NCI-H146 (cell line): ENCODE measurements around the gene SELENOP.
"Not testable (repeated sequence)": the region's sequence is repeated elsewhere in the genome, so short reads cannot be mapped to it uniquely, and the experiment has no call there.

Source experiments
- DNase-seq: peaks from one replicate; lab custom pipeline; 2025; lab: John Stamatoyannopoulos, UW

SELENOP gene, protein sequence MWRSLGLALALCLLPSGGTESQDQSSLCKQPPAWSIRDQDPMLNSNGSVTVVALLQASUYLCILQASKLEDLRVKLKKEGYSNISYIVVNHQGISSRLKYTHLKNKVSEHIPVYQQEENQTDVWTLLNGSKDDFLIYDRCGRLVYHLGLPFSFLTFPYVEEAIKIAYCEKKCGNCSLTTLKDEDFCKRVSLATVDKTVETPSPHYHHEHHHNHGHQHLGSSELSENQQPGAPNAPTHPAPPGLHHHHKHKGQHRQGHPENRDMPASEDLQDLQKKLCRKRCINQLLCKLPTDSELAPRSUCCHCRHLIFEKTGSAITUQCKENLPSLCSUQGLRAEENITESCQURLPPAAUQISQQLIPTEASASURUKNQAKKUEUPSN

DNA sequence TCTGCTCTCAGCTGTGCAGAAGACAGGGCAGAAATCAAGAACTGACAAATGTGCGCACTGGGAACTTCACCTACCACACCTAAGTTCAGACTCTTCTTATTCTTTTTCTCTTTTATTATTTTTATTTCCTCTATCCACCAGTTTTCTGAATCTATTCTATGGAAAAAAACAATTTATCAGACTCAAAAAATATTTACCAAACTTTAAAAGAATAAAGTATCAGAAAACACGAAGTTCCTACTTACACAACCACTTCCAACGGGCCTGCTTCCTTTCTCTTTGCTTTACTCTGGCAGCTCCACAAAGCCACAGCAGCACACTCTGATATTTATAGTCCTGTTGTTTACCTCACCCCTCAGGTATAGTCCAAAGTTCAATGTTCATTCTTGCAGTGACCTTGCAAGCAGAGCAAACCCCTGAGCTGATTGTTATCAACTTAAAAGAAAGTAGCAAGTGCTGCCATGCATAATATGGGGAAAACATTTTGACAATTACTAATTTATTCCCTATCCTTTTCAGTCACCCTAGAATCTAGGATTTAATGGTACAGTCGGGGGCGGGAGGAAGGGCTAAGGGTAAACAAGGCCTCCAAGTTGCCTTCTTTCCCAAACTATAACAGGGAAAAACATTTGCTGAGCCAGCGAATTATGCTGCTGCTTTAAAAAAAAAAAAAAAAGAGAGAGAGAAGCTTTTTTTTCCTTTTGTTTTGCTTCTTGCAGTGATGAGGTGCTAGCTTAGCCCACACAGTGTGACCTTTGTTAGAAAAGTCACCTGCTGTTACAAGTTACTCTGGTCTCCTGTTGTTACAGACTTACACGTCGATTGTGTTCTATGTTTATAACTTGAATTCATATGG lies at the start of gene SELENOP:
TSS of gene SELENOP (minus strand) at position 302 of the 856 bp plus-strand sequence. CDS start 3,539 bp downstream, outside the sequence.
- peak; percentile 28 for DNase-seq

DNA sequence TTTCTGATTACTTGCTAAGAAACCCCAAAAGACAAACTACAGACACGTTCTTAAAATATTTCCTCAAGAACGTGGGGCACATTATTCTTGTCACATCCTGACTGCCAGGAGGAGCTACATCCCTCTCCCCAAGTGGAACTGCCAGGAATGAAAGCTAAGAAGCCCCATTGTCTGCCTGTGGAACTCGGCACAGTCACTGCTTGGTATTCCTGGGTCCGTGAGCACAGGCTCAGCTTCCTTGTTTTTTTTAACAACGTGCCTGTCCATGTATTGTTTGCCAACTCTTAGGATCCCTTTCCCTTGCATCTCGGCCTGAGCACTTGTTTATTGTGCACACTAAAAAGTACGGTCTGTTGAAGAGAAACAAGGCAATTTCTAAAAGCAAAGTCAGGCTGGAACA lies 47.0 kb upstream of the SELENOP start:
- no peak for DNase-seq

DNA sequence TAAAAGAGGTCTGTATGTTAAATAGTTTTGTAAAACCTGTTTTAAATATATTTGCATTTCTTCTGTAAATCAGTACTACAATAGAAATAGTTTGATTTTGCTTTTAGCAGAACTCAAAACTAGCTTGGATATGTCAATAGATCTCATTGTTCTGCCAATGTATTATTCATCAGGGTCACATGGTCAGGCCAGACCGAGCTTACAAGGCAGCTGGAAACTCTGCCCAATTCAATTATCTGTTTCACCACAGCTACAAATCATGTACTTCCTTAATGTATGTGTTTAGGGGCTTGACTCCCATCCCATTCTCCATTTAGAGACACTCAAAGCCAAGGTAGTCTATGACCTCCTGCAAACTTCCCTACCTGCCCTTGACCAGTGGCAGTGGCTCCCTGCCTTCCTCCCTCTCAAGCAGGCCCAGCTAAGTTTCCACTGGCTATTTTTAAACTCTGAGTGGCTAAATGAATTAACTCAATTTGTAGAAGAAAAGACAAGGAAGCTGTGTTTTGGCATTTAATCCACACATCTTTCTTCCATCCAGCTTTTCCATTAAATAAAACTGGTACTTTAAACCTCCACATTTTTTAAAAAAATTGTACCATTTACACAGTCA lies 46.4 kb upstream of the SELENOP start:
- no peak for DNase-seq

DNA sequence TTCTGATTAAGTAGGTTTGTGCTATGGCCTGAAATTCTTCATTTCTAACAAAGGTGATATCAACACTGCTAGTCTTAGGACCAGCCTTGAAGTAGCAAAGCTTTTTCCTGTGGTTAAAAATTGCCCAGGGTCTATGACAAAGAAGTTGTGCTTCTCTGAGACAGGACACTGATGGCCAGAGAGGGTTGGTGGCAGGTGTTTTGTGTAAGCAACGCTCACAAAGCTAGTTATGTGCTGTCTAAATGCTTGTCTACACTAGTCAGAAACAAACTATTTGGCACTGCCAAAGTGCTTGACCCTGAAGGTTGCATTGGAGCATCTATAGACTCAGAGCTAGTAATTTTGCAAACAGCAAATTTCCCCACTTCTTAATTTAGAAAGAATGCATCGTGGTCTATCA lies 44.1 kb upstream of the SELENOP start:
- DNase-seq, result no peak

DNA sequence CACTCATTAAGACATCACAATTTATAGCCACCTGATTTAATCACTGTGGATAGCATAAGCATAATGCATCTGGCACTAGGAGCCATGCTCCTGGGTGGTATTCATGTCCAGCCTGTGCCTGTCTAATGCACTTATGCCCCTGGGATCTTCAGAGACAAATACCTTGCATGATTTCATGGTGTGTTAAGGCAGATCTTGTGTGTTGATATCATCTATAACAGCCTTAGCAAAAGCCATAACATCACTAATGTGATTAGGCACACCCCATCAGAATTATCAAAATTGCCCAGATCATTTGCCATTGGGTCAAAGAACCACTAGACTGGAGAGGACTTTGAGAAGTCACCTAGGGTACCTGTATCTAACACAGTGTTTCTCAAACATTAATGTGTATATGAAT lies 43.7 kb upstream of the SELENOP start:
- no peak for DNase-seq

DNA sequence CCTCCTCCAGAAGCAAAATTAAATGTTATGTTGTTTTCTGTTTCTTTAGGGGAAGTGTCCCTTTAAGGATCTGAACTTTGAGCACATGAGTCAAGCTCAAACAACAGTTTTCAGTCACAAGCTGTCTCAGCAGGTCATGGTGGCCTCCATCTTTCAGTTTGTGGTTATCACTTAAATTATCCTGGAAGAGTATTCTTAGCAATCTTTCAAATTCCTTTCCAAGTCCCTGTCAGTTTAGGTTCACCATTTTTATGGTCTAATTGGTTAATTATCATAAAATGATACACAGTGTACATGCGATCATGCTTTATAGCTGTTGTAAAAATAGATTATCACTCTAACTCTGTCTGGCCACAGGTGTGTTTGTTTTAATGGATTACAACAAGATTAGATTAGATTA lies 43.1 kb upstream of the SELENOP start:
- DNase-seq, result no peak

DNA sequence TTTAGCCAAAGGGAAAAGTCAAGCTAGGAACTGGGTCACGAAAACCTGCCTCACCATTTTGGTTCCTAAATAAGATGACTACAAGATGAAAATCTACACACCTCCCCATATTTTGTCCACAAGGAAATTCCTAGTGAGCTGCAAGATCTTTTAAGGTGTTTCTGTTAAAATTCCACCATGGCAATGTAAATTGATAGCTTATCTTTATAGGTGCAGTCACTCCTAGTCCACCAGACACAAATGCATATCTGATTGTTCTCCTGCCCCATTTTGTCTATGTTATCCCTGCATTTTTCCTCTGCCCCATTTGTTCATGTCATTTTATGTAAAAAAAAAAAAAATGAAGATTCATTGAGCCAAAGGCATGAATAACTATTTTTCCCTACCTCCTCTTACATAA lies 41.1 kb upstream of the SELENOP start:
- no peak for DNase-seq

DNA sequence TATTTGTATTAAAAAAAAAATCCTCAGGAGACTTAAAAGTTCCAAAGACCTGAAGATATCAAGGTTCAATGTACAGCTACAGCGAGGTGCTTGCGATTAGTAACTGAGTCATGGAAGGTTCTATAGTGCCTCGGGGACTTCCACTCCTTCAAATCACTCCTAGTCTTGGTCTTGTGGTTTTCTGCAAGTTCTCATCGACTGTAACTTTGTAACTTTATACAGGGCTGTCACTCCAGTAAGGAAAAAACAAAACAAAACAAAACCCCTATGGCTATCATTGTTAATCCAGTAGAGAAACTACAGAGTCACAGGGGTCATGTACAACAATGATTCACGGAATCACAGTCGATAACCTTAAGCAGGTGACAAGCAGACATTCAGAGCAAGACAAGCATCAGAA lies 39.8 kb upstream of the SELENOP start:
- DNase-seq, result no peak

DNA sequence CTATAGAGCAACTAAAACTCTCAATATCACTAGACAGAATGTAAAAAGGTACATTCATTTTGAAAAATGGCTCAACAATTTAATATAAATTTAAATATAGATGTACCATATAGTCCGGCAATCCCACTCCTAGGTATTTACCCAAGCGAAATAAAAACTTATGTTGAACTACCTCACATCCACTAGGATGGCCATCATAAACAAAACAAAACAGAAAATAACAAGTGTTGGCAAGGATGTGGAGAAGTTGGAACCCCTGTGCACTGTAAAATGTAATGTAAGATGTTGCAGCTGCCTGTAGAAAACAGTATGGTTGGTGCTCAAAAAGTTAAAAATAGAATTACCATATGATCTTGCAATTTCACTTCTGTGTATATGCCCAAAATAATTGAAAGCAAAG lies 36.9 kb upstream of the SELENOP start:
- DNase-seq, result no peak

DNA sequence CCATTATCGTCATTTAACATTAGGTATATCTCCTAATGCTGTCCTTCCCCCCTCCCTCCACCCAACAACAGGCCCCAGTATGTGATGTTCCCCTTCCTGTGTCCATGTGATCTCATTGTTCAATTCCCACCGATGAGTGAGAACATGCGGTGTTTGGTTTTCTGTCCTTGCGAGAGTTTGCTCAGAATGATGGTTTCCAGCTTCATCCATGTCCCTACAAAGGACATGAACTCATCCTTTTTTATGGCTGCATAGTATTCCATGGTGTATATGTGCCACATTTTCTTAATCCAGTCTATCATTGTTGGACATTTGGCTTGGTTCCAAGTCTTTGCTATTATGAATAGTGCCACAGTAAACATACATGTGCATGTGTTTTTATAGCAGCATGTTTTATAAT lies 32.7 kb upstream of the SELENOP start:
- not testable (repeated sequence) for DNase-seq

DNA sequence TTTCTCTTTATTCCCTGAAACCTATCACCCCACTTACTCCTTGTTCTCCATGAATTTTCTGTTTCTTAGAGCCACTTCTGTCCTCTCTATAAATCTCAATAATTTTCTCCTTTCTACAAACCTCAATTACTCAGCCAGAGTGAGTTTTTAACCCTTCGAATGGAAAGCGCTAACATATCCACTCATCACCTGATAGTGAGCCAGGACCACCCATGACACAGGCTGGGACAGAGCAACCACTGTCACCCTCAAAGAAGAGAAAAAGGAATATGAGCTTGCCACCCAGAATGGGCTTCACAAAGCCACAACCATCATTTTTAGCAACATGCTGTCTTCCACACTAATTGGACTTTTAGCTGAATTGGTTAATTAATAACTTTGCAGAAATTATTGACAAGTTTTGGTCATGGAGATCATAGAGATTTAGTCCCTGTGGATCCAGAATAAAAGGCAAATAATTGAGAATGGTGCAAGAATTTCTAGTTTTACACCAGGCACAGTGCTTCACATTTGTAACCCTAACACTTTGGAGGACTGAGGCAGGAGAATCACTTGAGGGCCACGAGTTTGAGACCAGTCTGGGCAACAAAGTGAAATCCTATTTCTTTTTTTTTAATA lies 32.1 kb upstream of the SELENOP start:
- no peak for DNase-seq

DNA sequence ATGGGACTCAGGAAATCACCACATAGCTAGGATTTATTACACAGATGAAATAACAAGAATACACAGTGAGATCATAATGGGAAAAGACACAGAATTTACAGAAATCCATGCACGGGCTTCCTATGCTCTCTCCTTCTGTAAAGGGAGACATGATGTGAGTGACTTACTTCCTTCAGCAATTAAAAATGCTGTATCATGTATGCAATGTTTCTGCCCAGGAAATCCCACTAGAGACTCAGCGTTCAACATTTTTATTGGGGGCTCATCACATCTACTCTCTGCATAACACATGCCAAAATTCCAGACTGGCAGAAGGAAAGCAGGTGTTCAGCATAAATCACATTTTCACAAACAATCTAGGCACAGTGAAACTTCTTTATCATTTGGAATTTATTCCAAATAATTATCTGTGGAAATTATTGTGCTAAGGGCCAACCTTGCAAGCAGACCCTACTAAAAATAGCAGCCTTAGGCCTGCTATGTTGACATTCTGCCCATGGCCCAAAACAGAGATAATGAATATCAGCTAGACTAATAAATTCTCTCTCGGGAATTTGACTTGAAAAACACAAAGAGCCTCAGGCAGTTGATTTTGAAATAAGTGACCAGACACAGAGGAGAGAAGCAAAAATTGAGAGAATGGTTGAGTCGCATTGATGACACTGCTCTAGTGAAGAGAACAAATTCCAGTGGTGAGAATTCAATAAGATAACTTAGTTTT lies 31.4 kb upstream of the SELENOP start:
- no peak for DNase-seq

DNA sequence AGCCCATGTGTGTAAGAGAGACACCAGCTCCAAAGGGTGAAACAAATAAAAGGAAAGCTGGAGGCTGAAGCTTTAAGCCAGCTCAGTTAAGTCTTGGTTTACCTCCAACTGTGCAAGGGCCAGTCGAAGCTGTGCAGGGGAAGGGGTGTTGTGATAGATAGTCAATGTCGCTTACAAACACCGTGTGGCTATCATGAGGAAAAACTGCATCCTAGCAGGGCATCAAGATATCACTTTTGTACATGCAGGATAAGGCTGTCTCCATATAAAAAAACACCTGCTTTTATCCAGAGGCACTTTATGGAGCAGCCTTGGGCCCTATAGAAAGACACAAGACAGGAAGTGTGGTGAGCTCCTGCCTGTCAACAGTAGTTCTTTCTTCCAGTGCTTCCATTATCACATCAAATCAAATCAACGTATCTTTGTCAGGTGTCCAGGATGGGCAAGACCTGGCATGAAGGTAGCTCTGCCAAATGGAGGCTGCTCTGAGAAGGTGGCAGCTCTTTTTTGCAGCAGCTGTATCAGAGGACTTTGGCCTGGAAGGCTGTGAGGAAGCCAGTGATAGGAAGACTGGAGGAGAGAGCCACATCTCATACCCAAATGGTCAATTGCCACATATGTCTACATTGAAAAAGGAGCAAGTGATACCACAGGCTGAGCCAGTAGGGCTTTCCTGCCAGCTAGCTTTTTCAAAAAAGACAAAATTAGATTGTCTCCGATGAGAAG lies 29.3 kb upstream of the SELENOP start:
- DNase-seq, result no peak

DNA sequence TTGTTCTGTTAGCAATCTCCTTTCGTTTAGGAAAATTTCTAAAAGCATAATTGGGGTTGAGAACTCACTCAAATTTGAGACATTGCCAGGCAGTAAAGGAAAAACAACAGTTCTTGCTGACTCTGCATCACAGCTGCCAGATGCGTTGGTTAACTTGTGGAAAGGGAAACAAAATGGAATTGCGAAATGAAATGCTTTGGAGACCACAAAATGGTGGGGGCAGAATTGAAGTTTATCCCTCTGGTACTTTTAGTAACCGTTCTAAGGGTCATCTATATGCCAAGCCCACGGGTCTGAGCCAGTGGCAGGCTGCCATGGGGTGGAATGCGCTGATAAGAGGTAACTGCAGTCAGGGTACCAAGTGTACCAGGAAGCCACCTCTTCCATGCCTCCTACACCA lies 28.6 kb upstream of the SELENOP start:
- DNase-seq, result no peak

DNA sequence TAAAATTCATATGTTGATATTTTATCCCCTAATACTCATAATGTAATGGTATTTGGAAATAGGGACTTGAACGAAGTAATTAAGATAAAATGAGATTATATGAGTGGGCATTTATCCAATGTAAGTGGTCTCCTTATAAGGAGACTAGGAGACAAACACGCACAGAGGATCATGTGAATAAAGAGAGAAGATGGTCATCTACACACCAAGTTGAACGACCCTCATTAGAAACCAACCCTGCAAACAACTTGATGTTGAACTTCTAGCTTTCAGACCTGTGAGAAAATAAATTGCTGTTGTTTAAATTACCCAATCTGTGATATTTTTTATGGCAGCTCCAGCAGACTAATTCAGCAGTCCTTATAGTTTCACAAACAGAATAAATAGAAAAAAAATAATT lies 27.5 kb upstream of the SELENOP start:
- no peak for DNase-seq

DNA sequence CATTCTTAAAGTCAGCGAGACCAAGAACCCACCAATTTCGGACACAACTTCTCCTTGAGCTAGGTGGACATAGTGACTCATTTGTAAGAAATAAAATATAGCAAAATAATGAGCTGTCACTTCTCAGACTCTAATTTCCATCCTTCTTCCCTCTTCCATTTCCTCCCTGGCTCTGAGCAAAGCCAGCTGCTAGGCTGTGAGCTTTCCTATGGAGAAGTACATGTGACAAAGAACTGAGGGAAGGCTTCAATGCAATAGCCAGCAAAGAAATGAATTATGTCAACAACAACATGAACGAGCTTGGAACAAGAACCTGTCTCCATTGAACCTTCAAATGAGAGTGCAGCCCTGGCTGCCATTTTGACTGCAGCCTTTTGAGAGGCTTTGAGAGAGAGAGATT lies 25.9 kb upstream of the SELENOP start:
- no peak for DNase-seq

DNA sequence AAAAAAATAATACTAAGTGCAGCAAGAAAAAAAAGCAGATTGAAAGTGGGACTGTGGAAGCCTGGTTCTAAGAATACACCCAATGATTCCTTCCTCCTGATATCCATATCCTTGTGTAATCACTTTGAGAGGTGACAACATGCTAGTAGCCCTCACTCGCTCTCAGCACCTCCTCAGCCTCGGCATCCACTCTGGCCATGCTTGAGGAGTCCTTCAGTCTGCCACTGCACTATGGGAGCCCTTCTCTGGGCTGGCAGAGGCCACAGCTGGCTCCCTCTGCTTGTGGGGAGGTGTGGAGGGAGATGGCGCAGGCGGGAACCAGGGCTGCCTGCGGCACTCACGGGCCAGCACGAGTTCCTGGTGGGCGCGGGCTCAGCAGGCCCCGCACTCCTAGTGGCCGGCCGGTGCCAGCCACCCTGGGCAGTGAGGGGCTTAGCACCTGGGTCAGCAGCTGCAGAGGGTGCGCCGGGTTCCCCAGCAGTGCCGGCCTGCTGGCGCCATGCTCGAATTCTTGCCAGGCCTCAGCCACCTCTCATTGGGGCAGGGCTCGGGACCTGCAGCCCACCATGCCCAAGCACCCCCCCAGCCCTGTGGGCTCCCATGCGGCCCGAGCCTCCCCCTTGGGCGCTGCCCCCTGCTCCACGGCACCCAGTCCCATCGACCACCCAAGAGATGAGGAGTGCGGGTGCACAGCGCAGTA lies 24.5 kb upstream of the SELENOP start:
- no peak for DNase-seq

DNA sequence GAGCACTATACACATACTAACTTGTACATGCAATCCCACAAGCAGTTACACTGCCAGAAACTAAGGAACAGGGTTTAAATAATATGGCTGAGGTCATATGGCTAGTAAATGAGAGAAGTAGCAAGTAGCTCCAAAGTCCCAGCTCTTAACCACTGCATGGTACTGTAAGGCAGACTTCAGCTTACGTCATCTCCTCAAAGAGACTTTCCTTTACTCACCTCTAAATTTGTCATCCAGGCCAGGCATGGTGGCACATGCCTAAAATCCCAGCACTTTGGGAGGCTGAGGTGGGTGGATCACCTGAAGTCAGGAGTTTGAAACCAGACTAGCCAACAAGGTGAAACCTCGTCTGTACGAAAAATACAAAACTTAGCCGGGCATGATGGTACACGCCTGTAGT lies 20.4 kb upstream of the SELENOP start:
- no peak for DNase-seq

DNA sequence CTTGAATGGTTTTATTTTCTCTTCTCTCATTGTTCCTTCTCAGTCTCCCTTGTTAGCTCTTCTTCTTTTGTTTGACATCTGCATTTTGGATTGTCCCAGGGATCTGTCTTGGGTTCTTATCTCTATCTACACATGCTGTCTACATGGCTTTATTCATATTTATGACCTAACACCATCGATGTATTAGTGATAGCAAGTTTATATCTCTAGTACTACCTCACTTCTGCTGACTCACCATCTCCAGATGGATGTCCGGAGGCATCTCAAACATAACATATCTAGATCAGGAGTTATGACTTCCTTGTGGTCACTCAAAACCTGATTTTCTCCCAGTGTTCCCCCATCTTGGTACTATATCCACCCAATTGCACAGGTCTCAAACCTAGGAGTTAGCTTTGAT lies 19.2 kb upstream of the SELENOP start:
- no peak for DNase-seq

DNA sequence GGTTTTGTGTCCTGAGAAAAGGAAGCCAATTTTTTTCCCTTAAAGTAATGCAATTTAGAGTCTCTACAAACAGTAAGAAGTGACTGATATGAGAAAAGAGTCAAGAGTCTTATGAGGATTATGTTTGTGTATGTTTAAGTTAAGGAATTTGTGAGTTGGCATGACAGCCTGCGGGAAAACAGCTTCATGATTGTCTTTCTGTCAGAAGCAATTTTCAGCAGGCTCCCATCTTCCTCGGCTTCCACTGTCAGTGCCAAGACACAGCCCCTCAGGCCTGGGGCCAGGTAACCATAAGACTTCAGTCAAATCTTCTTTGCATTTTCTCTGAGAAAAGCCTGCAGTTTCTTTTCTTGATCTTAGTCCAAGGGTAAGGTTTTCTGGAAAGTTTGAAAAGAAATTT lies 17.0 kb upstream of the SELENOP start:
- no peak for DNase-seq
